Natural killer cell treated with Interleukin-12 subunit alpha and Interleukin-12 subunit beta and Interleukin-15 and Interleukin-18, amount 100 ng/mL, for 72 hours (primary cell): ENCODE measurements around the gene SP7. TPM values are rescaled to one million over a fixed set of nuclear protein-coding genes. Genes with fewer than 3 reads are reported as not detected.
"Not testable (repeated sequence)": the region's sequence is repeated elsewhere in the genome, so short reads cannot be mapped to it uniquely, and the experiment has no call there.

Experiments
- ATAC-seq, 2 donors: fragments of 150-1000 bp; cut with Tn5 transposase in 1 of 2; sonication (Bioruptor Pico), chemical (Tn5 transposase) in 1 of 2; 2 replicates each; pipeline ENCODE4 v1.10.0; 2021
- DNase-seq: peaks from one replicate; pipeline ENCODE4 v3.0.0; 2022; ENCODE audit warnings: low spot score
- H3K27ac Mint-ChIP-seq, 2 donors: 1 replicate in 1 of 2; 2 replicates in 1 of 2; pipeline ENCODE4 v1.8.0; 2022; ENCODE audit warnings: mixed read lengths in 2 of 2, mild to moderate bottlenecking in 1 of 2, moderate library complexity in 1 of 2
- H3K27me3 Mint-ChIP-seq, 2 donors: 1 replicate in 1 of 2; 2 replicates in 1 of 2; pipeline ENCODE4 v1.8.0; 2022; ENCODE audit warnings: mixed read lengths in 2 of 2
- H3K36me3 Mint-ChIP-seq: one replicate; pipeline ENCODE4 v1.8.0; 2022; ENCODE audit warnings: mixed read lengths
- H3K4me1 Mint-ChIP-seq, 2 donors: 1 replicate in 1 of 2; 2 replicates in 1 of 2; pipeline ENCODE4 v1.8.0; 2022; ENCODE audit warnings: low read depth in 2 of 2, mixed read lengths in 2 of 2, mild to moderate bottlenecking in 1 of 2
- H3K4me3 Mint-ChIP-seq: one replicate; pipeline ENCODE4 v1.8.0; 2022; ENCODE audit warnings: mixed read lengths
- H3K9me3 Mint-ChIP-seq: 2 replicates; pipeline ENCODE4 v1.8.0; 2022; ENCODE audit warnings: mixed read lengths
- total RNA-seq, 2 donors: library from RNA; stranded (reverse); gene quantifications; one replicate each; pipeline ENCODE4 v1.2.3, GENCODE V29; 2022

Gene SP7
- total RNA-seq: not detected

DNA sequence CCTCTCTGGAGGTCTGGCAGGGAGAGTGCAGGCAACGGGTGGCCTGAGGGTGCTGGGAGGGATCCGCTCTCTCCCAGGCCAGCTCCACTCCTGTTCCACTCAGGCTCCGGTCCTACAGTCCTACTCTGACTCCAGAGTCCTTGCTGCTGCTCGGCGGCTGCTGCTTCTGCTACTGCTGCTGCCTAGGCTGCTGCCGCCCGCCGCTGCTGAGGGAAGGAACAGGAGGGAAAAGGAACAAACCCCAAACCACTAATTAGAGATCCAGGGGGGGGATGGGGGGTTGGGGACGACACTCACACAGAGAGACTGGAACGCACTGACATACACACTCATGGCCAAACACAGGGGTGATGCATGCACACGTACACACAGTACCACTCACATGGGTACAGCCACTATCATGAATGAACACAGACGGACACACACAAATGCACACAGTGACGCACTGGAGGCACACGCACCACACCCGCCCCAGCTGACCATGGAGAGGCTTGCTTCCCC is at the start of gene SP7:
TSS of gene SP7 (minus strand) at position 174 of the 501 bp plus-strand sequence. CDS start 708 bp downstream, outside the sequence.
- Mint-ChIP-seq H3K27ac (no peak within 1 kb of the TSS), H3K27me3 (peaks cover 21 to 57% of the 10 kb centered on the region in 2 donors), H3K4me3 (no peak within 1 kb of the TSS), H3K9me3 (no peaks in the 10 kb centered on the region), H3K36me3 (no peaks in the 10 kb centered on the region), H3K4me1 (peaks cover 8 to 12% of the 10 kb centered on the region in 2 donors)
- peak in 1 of 2 donors; percentile 5 for ATAC-seq
- no peak for DNase-seq

DNA sequence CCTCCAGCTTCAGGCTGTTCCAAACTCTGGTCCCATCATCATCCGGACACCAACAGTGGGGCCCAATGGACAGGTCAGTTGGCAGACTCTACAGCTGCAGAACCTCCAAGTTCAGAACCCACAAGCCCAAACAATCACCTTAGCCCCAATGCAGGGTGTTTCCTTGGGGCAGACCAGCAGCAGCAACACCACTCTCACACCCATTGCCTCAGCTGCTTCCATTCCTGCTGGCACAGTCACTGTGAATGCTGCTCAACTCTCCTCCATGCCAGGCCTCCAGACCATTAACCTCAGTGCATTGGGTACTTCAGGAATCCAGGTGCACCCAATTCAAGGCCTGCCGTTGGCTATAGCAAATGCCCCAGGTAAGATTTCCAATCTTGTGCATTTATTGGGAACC is 47.1 kb upstream of the SP7 start:
- peaks cover 32 to 48% of the 10 kb centered on the region in 2 donors for H3K4me1 Mint-ChIP-seq
- peaks cover 18% of the 10 kb centered on the region for H3K36me3 Mint-ChIP-seq
- H3K27me3 Mint-ChIP-seq: no peaks in the 10 kb centered on the region
- H3K27ac Mint-ChIP-seq: peak overlapping the region in 1 of 2 donors; percentile 90
- no peak for DNase-seq
- H3K4me3 Mint-ChIP-seq: peak overlapping the region; percentile 97
- ATAC-seq: no peak
- H3K9me3 Mint-ChIP-seq: no peaks in the 10 kb centered on the region

DNA sequence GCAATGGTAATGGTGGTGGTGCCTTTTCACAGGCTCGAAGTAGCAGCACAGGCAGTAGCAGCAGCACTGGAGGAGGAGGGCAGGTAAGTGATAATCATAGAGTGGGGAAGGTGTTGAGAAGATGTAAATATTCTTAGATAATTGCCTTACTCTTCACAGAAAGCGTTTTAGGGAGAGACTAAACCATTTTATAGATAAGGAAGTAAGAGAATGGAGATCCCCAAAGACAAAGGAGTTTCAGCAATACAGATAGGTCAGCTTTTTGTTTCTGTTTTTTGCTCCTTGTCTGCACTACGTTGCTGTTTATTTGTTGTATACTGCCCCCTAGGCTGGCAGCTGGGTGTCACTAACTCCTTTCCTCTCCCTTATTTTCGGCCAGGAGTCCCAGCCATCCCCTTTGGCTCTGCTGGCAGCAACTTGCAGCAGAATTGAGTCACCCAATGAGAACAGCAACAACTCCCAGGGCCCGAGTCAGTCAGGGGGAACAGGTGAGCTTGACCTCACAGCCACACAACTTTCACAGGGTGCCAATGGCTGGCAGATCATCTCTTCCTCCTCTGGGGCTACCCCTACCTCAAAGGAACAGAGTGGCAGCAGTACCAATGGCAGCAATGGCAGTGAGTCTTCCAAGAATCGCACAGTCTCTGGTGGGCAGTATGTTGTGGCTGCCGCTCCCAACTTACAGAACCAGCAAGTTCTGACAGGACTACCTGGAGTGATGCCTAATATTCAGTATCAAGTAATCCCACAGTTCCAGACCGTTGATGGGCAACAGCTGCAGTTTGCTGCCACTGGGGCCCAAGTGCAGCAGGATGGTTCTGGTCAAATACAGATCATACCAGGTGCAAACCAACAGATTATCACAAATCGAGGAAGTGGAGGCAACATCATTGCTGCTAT is 45.8 kb upstream of the SP7 start:
- no peaks in the 10 kb centered on the region for H3K27me3 Mint-ChIP-seq
- peaks cover 18% of the 10 kb centered on the region for H3K36me3 Mint-ChIP-seq
- H3K27ac Mint-ChIP-seq: peak overlapping the region in 1 of 2 donors; percentile 90
- DNase-seq (no peak), ATAC-seq (no peak)
- H3K4me1 Mint-ChIP-seq: peaks cover 32 to 40% of the 10 kb centered on the region in 2 donors
- H3K9me3 Mint-ChIP-seq: no peaks in the 10 kb centered on the region
- H3K4me3 Mint-ChIP-seq: peak overlapping the region; percentile 97

DNA sequence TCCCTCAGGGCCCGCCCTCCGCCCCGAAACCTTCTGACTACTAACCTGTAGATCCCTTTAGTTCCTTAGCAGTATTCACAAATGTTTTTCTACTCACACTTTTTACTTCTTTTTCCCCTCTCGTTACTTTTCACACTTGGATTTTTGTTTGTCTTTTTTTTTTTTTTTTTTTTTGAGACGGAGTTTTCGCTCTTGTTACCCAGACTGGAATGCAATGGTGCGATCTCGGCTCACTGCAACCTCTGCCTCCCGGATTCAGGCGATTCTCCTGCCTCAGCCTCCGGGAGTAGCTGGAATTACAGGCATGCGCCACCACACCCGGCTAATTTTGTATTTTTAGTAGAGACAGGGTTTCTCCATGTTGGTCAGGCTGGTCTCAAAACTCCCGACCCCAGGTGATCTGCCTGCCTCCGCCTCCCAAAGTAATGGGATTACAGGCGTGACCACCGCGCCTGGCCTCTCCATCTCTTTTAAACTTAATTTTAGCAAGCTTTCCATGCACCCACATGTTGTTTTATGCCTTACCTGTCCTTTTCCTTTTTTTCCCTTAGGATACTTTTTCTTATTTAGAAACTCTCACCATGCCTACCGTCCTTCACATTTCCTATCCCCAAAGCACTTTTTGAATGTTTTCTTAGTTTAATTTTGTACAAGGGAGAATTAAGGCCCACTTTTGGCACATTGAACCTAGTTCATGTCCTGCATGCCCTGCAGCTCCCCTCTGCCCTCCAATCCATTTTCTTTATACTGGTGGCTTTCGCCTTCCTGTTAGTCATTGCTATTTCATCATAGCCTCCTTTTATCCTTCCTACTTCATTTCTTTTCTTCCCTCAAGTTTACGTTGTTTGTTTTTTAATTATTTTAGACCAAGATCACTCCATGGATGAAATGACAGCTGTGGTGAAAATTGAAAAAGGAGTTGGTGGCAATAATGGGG is 44.9 kb upstream of the SP7 start:
- Mint-ChIP-seq H3K4me3 (peak overlapping the region; percentile 97), H3K27me3 (no peaks in the 10 kb centered on the region), H3K4me1 (peaks cover 30 to 35% of the 10 kb centered on the region in 2 donors), H3K36me3 (peaks cover 15% of the 10 kb centered on the region), H3K27ac (peak overlapping the region in 1 of 2 donors; percentile 90), H3K9me3 (no peaks in the 10 kb centered on the region)
- ATAC-seq: no peak
- DNase-seq: no peak

DNA sequence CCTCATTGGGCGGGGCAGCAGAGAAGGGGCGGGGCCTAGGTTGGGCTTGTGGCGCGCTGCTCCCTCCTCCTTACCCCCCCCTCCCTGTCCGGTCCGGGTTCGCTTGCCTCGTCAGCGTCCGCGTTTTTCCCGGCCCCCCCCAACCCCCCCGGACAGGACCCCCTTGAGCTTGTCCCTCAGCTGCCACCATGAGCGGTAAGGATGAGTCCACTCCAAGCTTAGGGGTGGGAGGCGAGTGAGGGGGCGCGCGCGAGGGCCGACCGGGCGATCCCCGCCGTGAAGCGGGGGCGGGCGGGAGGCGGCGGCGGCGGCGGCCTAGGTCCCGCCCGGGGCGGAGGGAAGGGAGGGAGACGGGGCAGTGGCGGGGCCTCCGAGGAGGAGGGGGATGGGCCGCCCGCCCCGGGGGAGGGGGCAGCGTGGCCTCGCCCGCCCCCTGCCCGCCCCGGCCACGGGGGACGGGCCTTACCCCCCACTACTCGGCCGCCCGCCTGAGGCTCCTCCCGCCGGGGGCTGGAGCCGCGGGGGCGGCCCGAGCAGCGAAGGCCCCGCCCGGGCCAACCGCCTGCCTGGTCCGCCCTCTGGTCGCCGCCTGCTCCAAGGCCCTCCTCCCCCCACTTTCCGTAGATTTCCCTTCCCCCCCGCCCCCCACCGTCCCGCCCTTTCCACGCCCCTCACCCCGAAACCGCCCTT is 44.1 kb upstream of the SP7 start, which contains the start of gene SP1:
TSS of gene SP1 (plus strand) at position 73 of the 690 bp plus-strand sequence. CDS start at position 189, 116 bp downstream.
- Mint-ChIP-seq H3K4me1 (peaks cover 27 to 32% of the 10 kb centered on the region in 2 donors), H3K27ac (peak within 1 kb of the TSS in 1 of 2 donors; percentile 90), H3K9me3 (no peaks in the 10 kb centered on the region), H3K36me3 (peaks cover 12% of the 10 kb centered on the region), H3K27me3 (no peaks in the 10 kb centered on the region), H3K4me3 (peak within 1 kb of the TSS; percentile 97)
- peak; percentile 77 to 78 for ATAC-seq
- DNase-seq: peak; percentile 93

DNA sequence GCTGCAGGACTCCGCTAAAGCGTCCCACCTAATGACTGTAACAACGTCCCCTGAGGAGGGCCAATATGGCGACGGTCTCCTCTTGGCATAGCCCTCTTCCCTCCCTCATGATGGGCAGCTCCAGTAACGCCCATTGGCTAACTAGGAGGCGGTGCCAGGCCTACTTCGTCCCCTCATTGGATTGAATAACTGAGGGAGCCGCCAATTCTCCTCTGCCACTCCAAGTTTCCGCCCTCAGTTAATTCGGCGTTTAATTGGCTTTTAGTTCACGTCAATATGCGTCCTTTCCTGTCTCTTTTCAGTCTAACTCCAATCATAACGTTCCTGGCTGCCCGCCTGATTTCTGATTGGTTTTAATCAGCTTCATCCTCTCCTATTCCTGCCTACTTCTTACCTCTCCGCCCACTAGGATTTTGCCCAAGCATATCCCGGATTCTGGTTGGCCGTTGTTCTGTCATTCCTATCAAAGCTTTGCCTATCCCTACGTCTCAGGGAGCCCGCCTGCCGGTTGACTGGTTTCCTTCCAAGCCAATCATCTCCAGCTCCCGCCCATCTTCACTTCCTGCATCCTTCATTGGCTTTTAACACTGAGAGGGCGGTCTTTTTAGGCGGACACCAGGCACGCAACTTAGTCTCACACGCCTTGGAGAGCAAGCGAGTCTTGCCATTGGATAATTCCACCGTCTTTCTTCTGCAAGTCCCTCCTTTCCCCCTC is 43.4 kb upstream of the SP7 start:
- peak; percentile 85 to 88 for ATAC-seq
- H3K4me3 Mint-ChIP-seq: no peak overlapping the region
- H3K27me3 Mint-ChIP-seq: no peaks in the 10 kb centered on the region
- peak; percentile 99 for DNase-seq
- no peaks in the 10 kb centered on the region for H3K9me3 Mint-ChIP-seq
- peaks cover 27 to 32% of the 10 kb centered on the region in 2 donors for H3K4me1 Mint-ChIP-seq
- H3K27ac Mint-ChIP-seq: no peak overlapping the region
- H3K36me3 Mint-ChIP-seq: peaks cover 12% of the 10 kb centered on the region

DNA sequence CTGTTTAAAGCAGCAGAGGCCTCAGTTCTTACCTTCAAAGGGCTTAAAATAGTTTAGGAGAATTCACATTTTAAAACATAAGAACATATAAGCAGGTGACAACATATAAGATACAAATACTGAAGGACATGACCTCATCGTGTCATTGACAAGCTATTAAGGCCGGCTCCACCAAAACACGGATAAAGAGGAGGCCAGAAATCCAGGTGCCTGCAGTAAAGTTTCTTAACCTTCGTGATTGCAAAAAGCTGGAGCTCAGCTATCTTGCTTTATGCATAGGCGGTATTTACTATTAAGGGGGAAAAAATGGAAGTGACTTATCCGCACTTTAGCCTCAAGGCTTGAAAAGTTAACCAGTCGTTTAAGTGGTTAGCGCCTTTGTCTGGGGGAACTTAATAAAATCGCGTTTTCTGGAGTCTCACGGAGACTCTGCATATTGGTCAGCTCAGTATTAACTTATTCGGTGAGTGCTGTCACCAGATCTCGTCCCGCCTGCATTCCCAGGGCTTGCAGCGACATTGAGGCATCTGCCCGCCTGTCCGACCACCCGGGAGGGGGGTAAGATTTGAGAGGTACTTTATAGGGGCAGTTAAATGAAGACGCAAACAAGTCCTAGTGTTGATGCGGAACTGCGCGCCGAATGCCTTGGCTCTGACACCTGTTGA is 42.7 kb upstream of the SP7 start:
- Mint-ChIP-seq H3K9me3 (no peaks in the 10 kb centered on the region), H3K4me1 (peaks cover 28 to 32% of the 10 kb centered on the region in 2 donors), H3K36me3 (peaks cover 12% of the 10 kb centered on the region), H3K27ac (no peak overlapping the region), H3K4me3 (no peak overlapping the region), H3K27me3 (no peaks in the 10 kb centered on the region)
- DNase-seq: no peak
- no peak for ATAC-seq

DNA sequence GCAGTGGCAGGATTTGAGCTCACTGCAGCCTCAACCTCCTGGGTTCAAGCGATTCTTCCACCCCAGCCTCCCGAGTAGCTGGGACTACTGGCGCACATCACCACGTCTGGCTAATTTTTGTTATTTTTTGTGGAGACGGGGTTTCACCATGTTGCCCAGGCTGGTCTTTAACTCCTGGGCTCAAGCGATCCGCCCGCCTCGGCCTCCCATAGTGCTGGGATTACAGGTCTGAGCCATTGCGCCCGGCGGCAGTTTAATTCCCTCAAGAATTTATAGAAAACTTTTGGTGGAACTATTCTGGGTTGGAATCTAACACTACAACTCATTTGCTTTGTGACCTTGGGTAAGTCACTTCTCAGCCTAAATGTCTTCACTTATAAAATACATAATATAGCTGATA is 42.1 kb upstream of the SP7 start:
- Mint-ChIP-seq H3K9me3 (no peaks in the 10 kb centered on the region), H3K27me3 (no peaks in the 10 kb centered on the region), H3K36me3 (peaks cover 12% of the 10 kb centered on the region), H3K27ac (no peak overlapping the region), H3K4me3 (no peak overlapping the region), H3K4me1 (peaks cover 26 to 27% of the 10 kb centered on the region in 2 donors)
- ATAC-seq (no peak), DNase-seq (no peak)

DNA sequence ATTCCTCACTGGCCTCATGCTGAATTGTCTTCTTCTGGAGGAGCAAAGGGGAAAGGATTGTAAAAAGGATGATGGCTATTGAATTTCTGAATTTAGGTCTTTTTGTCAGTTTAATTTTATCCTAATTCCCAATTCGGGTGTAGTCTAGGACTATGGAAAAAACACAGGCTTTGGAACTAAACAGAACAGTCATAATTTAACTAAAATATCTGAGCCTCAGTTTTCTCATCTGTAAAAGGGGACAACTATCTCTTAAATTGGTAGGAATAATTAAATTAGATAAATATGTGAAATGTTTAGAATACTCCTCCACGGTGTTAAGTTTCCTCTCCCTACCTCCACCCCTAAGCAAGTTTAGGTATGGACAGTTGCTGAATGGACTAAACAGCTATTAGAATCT is 40.6 kb upstream of the SP7 start:
- DNase-seq (no peak), ATAC-seq (no peak)
- Mint-ChIP-seq H3K9me3 (no peaks in the 10 kb centered on the region), H3K4me1 (peaks cover 21 to 26% of the 10 kb centered on the region in 2 donors), H3K4me3 (no peak overlapping the region), H3K36me3 (peaks cover 7% of the 10 kb centered on the region), H3K27ac (peak overlapping the region in 1 of 2 donors; percentile 48), H3K27me3 (no peaks in the 10 kb centered on the region)

DNA sequence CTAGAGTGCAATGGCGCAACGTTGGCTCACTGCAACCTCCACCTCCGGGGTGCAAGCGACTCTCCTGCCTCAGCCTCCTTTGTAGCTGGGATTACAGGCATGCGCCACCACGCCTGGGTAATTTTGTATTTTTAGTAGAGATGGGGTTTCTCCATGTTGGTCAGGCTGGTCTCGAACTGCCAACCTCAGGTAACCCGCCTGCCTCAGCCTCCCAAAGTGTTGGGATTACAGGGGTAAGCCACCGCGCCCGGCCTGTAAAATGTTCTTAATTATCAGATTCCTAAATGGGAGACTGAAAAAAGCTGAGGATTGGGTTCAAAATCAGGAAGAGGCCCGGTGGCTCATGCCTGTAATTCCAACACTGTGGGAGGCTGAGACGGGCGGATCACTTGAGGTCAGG is 38.1 kb upstream of the SP7 start:
- not testable (repeated sequence) for DNase-seq, H3K9me3 Mint-ChIP-seq, ATAC-seq, H3K27me3 Mint-ChIP-seq, H3K4me3 Mint-ChIP-seq, H3K36me3 Mint-ChIP-seq
- H3K4me1 Mint-ChIP-seq: peaks cover 14 to 28% of the 10 kb centered on the region in 2 donors
- peak overlapping the region; percentile 16 to 69 for H3K27ac Mint-ChIP-seq

DNA sequence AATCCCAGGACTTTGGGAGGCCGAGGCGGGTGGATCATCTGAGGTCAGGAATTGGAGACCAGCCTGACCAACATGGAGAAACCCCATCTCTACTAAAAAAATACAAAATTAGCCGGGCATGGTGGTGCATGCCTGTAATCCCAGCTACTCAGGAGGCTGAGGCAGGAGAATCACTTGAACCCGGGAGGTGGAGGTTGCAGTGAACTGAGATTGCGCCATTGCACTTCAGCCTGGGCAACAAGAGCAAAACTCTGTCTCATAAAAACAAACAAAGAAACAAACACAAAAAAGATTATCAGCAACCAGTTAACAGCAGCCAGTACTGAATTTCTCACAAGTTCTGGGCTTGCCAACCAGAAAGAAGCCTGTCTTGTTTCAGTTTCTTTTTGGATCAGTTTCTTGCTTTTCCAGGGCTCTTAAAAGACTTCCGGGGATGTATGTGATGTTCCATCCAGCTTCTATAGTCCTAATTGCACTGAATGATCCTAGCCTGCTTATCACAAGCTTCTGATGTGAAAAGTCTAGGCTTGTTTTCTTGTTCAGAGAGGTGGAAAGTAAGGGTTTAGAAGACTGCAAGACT is 37.5 kb upstream of the SP7 start:
- not testable (repeated sequence) for H3K27me3 Mint-ChIP-seq, ATAC-seq, DNase-seq, H3K9me3 Mint-ChIP-seq, H3K36me3 Mint-ChIP-seq, H3K4me3 Mint-ChIP-seq
- peaks cover 14 to 28% of the 10 kb centered on the region in 2 donors for H3K4me1 Mint-ChIP-seq
- H3K27ac Mint-ChIP-seq: peak overlapping the region; percentile 16 to 69
